ENCODE measurements around the gene FAM114A2.

FAM114A2 gene

DNA sequence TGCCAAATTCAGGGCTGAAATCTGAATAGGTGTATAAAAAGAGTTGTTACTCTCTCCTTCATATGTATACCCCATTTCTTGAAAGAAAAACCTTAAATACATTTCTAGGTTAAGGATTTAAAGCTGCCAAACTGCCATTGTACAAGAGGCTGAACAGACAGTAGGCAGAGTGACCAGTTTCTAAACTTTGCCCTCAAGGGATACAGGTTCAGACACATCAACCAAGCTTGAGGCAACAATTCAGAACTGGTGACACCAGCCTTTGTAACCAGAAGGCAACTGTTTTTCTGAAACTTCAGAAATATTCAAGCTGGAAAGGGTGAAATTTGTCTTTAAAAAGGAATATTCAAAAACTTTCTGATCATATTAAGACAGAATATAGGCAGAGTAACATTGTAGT is 47.5 kb downstream of the FAM114A2 start:
- H3K27me3 Mint-ChIP-seq: no peaks in the 10 kb centered on the region
- H3K36me3 Mint-ChIP-seq (ENCODE audit: insufficient read depth): peaks cover 22% of the 10 kb centered on the region
- peak overlapping the region in 1 of 2 donors; percentile 70 for H3K27ac Mint-ChIP-seq
- no peak overlapping the region for H3K4me3 Mint-ChIP-seq
- ATAC-seq (replicated peaks) (no peak), DNase-seq (no peak)
- no peaks in the 10 kb centered on the region for H3K9me3 Mint-ChIP-seq
- peaks cover 2 to 4% of the 10 kb centered on the region in 2 donors for H3K4me1 Mint-ChIP-seq (ENCODE audit: low read depth in 2 of 2)

DNA sequence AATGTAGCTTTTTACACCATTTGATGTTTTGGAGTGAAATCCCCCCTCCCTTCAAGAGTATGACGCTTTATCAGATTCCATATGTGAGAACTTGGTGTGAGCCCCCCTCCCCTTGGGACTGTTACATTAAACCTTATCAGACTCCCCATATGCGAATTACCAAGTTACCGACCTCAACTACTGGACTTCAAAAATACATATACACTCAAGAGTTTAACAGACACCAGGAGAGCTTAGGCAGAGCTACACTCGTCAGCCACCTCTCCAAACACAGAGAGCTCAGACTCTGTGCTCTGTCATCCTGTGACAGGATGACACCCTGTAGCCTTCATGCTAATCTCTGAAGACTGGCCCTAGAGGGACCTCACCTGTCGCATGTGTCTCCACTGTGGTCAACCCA is 50.2 kb downstream of the FAM114A2 start:
- ATAC-seq (replicated peaks) (no peak), DNase-seq (no peak)
- H3K27me3 Mint-ChIP-seq: no peaks in the 10 kb centered on the region
- H3K4me3 Mint-ChIP-seq: no peak overlapping the region
- peaks cover 16% of the 10 kb centered on the region for H3K36me3 Mint-ChIP-seq (ENCODE audit: insufficient read depth)
- no peaks in the 10 kb centered on the region for H3K9me3 Mint-ChIP-seq
- no peak overlapping the region for H3K27ac Mint-ChIP-seq
- peaks cover 2 to 4% of the 10 kb centered on the region in 2 donors for H3K4me1 Mint-ChIP-seq (ENCODE audit: low read depth in 2 of 2)

DNA sequence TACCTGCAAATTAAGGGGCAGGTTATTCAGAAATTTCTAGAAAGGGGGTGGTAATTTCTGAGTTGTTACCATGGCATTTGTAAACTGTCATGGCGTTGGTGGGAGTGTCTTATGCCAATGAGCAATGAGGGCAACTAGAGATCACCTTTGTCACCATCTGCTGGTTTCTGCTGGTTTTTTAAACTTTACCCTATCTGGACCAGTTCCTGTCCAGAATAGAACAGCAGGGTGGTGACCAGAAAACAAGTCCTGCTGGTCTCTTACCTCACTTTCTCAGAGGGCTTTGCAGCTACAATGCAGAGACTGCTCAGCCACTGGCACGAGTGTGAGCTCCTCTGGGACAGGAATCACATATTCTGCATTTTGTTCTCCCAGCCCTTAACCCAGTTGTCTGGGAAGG is 51.4 kb downstream of the FAM114A2 start:
- Mint-ChIP-seq H3K9me3 (no peaks in the 10 kb centered on the region), H3K27ac (no peak overlapping the region), H3K4me1 (ENCODE audit: low read depth in 2 of 2) (peaks cover 2 to 4% of the 10 kb centered on the region in 2 donors), H3K27me3 (no peaks in the 10 kb centered on the region), H3K36me3 (ENCODE audit: insufficient read depth) (peaks cover 11% of the 10 kb centered on the region), H3K4me3 (no peak overlapping the region)
- ATAC-seq (replicated peaks) (no peak), DNase-seq (no peak)

DNA sequence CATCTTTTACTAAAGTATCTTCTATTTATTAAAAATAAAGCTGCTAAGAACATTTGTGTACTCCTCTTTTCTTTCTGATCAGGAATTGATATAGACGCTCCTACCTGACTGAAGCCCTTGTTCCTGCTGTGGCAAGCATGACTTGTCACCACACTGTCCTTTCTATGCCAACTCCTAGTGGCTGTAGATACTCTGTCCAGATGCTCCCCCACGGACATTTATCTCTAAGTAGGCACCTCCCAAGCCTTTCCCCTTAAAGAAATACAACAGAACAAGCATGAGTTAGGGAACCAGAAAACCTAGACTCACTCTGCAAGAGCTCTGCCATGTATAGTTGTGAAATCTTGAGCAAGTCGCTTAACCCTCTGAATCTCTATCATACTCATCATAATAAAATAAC is 53.2 kb downstream of the FAM114A2 start:
- Mint-ChIP-seq H3K9me3 (no peaks in the 10 kb centered on the region), H3K36me3 (ENCODE audit: insufficient read depth) (no peaks in the 10 kb centered on the region)

GRCh38 chr5:153983885-153984284 is 54.8 kb downstream of the FAM114A2 start:
- peaks cover 0 to 2% of the 10 kb centered on the region in 2 donors for H3K4me1 Mint-ChIP-seq (ENCODE audit: low read depth in 2 of 2)

More for the DNA sequence above, 53.2 kb downstream of the FAM114A2 start:
- Mint-ChIP-seq H3K27ac (no peak overlapping the region), H3K27me3 (no peaks in the 10 kb centered on the region), H3K4me3 (no peak overlapping the region), H3K4me1 (ENCODE audit: low read depth in 2 of 2) (peaks cover 2 to 4% of the 10 kb centered on the region in 2 donors)
- DNase-seq (no peak), ATAC-seq (replicated peaks) (no peak)

DNA sequence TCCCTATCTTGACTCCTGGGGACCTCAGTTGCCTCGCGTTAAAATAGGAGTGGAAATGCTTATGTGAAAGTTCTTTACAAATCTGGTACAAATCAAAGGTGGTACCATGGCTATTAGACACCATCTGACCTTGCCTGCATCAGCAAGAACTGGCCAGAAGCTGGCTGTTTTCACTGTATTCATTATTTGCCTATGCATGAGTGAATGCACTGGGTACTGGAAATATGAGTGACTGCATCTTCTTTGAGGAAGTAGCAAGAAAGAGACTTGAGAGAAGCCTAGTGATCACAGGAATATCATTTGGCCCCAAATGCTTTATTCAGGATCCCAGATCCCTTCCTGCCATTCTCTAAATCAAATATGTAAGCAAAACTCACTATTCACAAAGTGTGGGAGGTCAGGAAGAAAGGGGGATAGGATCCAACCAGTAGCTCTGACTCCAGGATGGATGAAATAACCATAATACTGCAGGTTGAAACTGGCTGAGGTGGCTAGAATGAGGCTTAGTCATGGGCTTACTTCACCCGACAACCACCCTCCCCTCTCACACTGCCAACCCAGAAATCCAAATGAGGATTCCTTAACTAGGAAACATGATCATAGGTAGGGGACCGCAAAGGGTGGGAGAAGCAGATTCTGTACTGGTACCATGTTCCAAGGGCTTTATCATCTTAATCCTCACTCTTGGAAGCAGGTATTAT is 56.7 kb downstream of the FAM114A2 start:
- Mint-ChIP-seq H3K36me3 (ENCODE audit: insufficient read depth) (no peaks in the 10 kb centered on the region), H3K27me3 (peaks cover 7 to 20% of the 10 kb centered on the region in 2 donors), H3K9me3 (no peaks in the 10 kb centered on the region), H3K27ac (no peak overlapping the region), H3K4me1 (ENCODE audit: low read depth in 2 of 2) (no peaks in the 10 kb centered on the region), H3K4me3 (no peak overlapping the region)
- ATAC-seq (replicated peaks) (no peak), DNase-seq (no peak)

More at GRCh38 chr5:153983885-153984284, 54.8 kb downstream of the FAM114A2 start:
- Mint-ChIP-seq H3K4me3 (no peak overlapping the region), H3K36me3 (ENCODE audit: insufficient read depth) (no peaks in the 10 kb centered on the region), H3K27me3 (peaks cover 0 to 6% of the 10 kb centered on the region in 2 donors), H3K27ac (no peak overlapping the region), H3K9me3 (no peaks in the 10 kb centered on the region)
- DNase-seq: no peak
- no peak for ATAC-seq (replicated peaks)

DNA sequence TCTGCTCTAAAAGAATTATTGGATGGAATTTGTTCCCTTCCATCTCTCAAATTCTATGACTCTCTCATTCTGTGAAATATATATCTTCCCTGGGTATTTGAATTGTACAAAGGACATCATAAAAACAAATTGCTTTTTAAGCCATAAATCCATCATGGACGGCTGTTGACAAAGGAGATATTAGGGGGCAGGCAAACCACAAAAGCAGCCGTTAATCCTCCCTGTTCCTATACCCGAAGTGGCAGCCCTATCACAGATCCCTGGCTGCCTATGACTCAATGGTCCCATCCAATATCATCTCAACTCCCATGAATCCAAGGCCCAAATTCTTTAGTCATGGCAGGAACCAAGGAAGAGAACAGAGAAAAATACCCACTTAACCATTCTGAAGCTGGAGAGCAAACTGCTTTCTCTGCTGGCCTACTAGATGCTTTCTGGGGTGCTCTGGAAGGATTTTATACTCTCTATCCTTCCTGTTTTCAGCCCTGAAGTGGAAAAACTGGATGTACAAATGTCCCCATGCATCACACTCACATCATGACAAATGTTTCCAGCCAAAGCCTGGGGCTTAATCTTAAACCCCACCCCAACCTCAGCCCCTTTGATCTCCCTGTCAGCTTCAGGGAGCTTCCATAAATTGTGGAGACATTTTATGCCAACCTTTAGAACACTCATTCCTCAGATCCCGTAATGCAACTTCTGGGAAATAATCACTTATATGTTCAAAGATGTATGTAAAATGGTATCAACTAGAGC is 59.5 kb downstream of the FAM114A2 start:
- Mint-ChIP-seq H3K4me1 (ENCODE audit: low read depth in 2 of 2) (no peaks in the 10 kb centered on the region), H3K9me3 (no peaks in the 10 kb centered on the region), H3K27me3 (peaks cover 17 to 44% of the 10 kb centered on the region in 2 donors), H3K4me3 (no peak overlapping the region), H3K36me3 (ENCODE audit: insufficient read depth) (no peaks in the 10 kb centered on the region), H3K27ac (no peak overlapping the region)
- DNase-seq (no peak), ATAC-seq (replicated peaks) (no peak)

GRCh38 chr5:153974813-153975163 is 63.9 kb downstream of the FAM114A2 start:
- H3K27ac Mint-ChIP-seq: no peak overlapping the region
- H3K9me3 Mint-ChIP-seq: no peaks in the 10 kb centered on the region
- ATAC-seq (replicated peaks): no peak
- H3K36me3 Mint-ChIP-seq (ENCODE audit: insufficient read depth): no peaks in the 10 kb centered on the region
- DNase-seq: no peak
- H3K4me1 Mint-ChIP-seq (ENCODE audit: low read depth in 2 of 2): no peaks in the 10 kb centered on the region
- H3K27me3 Mint-ChIP-seq: peaks cover 17 to 44% of the 10 kb centered on the region in 2 donors
- no peak overlapping the region for H3K4me3 Mint-ChIP-seq

GRCh38 chr5:153974131-153974812 is 64.4 kb downstream of the FAM114A2 start:
- Mint-ChIP-seq H3K27me3 (peaks cover 17 to 44% of the 10 kb centered on the region in 2 donors), H3K36me3 (ENCODE audit: insufficient read depth) (no peaks in the 10 kb centered on the region), H3K27ac (no peak overlapping the region), H3K9me3 (no peaks in the 10 kb centered on the region), H3K4me3 (no peak overlapping the region), H3K4me1 (ENCODE audit: low read depth in 2 of 2) (no peaks in the 10 kb centered on the region)
- DNase-seq (peak; percentile 15 to 31 (median 20)), ATAC-seq (replicated peaks) (peak; percentile 59)

DNA sequence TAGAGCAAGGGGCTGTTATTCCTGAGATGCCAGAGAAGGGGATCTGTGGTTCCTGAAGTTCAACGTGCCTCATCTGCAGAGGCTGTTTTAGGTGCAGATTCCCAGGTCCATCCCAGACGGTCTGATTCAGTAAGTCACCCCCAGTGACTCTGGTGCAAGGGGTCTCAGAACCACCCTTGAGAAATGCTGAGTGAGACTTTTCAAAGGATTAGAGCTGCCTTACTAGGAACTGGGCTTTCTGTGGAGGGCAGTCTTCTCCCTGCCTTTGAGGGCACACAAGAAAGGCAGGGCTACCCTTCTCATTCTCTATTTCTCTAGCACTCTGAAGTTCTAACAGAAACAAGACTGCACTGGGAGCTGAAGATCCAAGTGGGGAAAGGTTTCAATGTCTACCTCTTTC is 66.5 kb downstream of the FAM114A2 start:
- DNase-seq: no peak
- no peak for ATAC-seq (replicated peaks)
- H3K36me3 Mint-ChIP-seq (ENCODE audit: insufficient read depth): peaks cover 2% of the 10 kb centered on the region
- H3K27me3 Mint-ChIP-seq: peaks cover 12 to 34% of the 10 kb centered on the region in 2 donors
- no peaks in the 10 kb centered on the region for H3K9me3 Mint-ChIP-seq
- H3K4me1 Mint-ChIP-seq (ENCODE audit: low read depth in 2 of 2): no peaks in the 10 kb centered on the region
- H3K27ac Mint-ChIP-seq: no peak overlapping the region
- H3K4me3 Mint-ChIP-seq: no peak overlapping the region

DNA sequence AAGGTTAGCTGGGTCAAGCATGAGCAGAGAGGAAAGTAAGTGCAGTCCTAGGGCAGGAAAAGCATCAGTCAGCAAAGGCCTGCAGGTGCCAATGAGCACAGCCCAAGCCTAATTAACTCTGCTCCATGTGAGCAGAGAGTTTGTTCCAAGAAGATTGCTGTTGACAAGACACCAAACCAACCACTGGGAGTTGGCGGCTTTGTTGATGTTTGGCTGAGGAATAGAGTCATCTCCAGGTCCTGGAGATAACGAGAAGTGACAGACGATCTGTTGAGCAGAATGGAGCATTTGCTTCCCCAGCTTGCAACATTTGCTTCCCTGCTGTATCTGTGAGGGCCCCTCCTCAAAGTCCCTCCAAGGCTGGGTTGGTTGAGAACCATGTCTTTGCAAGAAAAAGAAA is 68.2 kb downstream of the FAM114A2 start:
- Mint-ChIP-seq H3K4me3 (no peak overlapping the region), H3K27ac (no peak overlapping the region), H3K36me3 (ENCODE audit: insufficient read depth) (peaks cover 2% of the 10 kb centered on the region), H3K27me3 (peaks cover 7 to 27% of the 10 kb centered on the region in 2 donors), H3K9me3 (no peaks in the 10 kb centered on the region), H3K4me1 (ENCODE audit: low read depth in 2 of 2) (no peaks in the 10 kb centered on the region)
- ATAC-seq (replicated peaks) (no peak), DNase-seq (no peak)

- Mint-ChIP-seq H3K27me3 (peaks cover 7 to 27% of the 10 kb centered on the region in 2 donors), H3K4me1 (ENCODE audit: low read depth in 2 of 2) (no peaks in the 10 kb centered on the region), H3K27ac (no peak overlapping the region), H3K9me3 (no peaks in the 10 kb centered on the region), H3K36me3 (ENCODE audit: insufficient read depth) (peaks cover 2% of the 10 kb centered on the region), H3K4me3 (no peak overlapping the region)
- no peak for DNase-seq
- ATAC-seq (replicated peaks): no peak
Measured at GRCh38 chr5:153969563-153969895, 69.2 kb downstream of the FAM114A2 start.

- Mint-ChIP-seq H3K4me1 (ENCODE audit: low read depth in 2 of 2) (no peaks in the 10 kb centered on the region), H3K9me3 (no peaks in the 10 kb centered on the region), H3K27ac (no peak overlapping the region), H3K4me3 (no peak overlapping the region), H3K27me3 (peaks cover 7 to 27% of the 10 kb centered on the region in 2 donors), H3K36me3 (ENCODE audit: insufficient read depth) (peaks cover 2% of the 10 kb centered on the region)
- DNase-seq (no peak), ATAC-seq (replicated peaks) (no peak)
Measured at GRCh38 chr5:153968761-153969562, 69.7 kb downstream of the FAM114A2 start.

Data from effector memory CD8-positive, alpha-beta T cell (primary cell).